COLO829 (cell line): ENCODE data around the gene RNF148.
"Not testable (repeated sequence)": the region's sequence is repeated elsewhere in the genome, so short reads cannot be mapped to it uniquely, and the experiment has no call there.

ENCODE experiments used
- DNase-seq: peaks from one replicate; pipeline ENCODE4 v3.0.0; 2012; ENCODE audit warnings: low spot score

Gene RNF148

DNA sequence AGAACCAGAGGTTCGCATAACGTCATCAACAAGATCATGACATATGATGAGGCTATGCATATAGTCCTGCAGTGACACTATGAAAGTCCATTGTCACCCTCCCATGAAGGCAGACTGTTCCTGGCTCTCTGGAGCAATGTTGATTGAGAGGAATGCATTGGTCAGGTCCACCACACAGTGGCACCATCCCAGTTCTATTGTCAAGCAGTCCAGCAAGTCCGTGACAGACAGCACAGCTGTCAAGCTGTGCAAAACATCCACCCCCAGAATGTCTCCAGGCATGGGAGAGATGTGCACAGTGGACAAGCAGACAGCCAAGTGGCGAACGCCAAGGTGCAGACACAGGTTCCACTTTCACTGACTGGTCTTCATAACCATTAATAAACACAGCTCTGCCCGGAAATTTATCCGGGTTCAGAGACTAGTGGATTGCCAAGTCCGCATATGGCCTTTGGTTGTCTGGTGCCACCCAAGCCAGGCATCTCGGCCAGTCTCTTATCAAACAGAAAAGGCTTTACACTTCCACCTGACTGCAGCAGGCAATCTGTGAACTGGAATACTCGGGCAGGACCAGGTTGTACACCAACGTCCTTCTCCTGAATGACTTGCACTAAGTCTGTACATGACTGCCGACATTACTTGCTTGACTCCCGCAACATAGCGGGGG lies 11.0 kb downstream of the RNF148 start:
- no peak for DNase-seq

DNA sequence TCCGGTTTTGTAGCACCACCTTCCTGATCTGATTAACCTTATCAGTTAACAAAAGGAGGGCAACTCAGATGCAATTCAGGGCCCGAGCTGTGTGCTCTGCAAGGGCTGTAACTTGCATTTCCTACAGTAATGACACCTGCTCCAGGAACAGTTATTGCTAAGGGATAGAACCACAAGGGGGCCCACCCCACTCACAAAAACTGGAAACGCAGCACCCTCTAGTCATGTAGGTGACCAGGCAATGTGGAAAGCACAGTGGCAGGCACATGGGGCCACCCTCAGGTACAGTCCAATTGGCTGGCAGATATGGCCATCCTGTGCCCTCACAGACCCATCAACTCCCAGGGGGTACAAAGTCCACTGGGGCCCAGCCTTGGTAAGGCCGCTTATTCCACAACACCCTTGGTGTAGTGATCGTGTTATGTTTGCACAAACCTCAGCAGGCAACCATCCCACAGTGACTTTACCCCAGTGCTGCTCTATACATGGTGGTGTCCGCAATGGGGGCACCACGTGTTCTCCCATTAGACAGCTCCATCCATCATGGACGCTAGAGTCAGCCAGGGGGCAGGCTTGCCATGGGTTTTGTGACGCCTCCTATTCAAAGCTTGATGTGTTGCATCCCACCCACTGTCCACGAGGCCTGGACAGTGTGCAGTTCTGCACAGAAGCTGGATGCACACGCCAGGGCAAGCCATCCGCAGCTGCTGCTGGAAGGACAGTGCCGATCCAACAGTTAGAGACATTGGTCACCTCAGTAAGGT lies 13.2 kb downstream of the RNF148 start:
- no peak for DNase-seq

- no peak for DNase-seq
Measured at GRCh38 chr7:122688400-122688998, 14.2 kb downstream of the RNF148 start.

DNA sequence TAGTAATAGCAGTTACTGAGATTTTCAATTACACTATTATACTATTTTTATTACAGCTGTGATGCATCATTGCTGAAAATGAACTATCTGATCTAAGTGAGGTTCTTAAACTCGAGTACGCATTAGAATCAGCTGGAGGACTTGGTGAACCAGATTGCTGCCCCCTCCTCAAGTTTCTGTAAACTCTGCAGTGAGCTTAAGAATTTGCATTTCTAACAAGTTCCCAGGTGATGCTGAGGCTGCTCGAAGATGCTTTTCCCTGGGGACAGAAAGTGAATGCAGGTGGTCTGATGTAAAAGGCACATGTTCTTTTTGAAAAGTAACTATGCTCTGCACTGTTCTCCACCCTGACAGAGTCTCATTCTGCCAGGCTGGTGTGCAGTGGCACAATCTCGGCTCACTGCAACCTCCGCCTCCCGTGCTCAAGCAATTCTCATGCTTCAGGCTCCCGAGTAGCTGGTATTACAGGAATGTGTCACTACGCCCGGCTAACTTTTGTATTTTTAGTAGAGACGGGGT lies 16.3 kb downstream of the RNF148 start:
- no peak for DNase-seq

GRCh38 chr7:122684504-122684903 lies 18.2 kb downstream of the RNF148 start:
- DNase-seq: no peak

GRCh38 chr7:122682815-122683550 lies 19.7 kb downstream of the RNF148 start:
- no peak for DNase-seq

- DNase-seq: not testable (repeated sequence)
Measured at GRCh38 chr7:122681186-122681585, 21.5 kb downstream of the RNF148 start.

DNA sequence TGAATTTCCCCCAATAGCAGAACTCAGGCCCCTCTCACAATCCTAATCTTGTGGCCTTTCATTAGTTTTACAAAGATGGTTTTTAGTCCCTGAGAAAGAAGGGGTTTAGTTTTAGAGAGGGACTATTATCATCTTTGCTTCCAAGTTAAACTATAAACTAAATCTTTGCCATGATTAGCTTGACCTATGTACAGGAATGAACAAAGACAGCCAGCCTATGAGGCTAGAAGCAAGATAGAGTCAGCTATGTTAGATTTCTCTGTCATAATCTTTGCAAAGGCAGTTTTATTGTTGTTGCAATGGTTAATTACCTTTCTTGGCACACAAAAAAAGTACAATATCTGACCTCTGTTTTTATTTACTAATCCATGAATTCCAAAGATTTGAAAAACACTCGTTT lies 22.9 kb downstream of the RNF148 start:
- DNase-seq: no peak

DNA sequence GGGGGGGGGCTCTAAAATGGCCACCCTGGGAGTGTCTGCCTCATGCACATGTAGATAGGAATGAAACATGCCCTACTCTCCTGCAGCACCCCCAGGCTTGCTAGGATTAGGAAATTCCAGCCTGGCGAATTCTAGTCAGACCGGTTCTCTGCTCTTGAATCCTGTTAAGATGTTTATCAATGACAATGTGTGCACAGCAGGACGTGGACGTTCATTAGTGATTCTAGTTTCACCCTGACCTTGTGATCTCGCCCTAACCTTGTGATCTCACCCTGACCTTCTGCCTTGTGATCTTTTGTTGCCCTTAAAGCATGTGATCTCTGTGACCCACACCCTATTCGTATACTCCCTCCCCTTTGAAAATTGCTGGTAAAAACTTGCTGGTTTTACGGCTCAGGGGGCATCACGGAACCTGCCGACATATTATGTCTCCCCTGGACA lies 23.4 kb downstream of the RNF148 start:
- not testable (repeated sequence) for DNase-seq

DNA sequence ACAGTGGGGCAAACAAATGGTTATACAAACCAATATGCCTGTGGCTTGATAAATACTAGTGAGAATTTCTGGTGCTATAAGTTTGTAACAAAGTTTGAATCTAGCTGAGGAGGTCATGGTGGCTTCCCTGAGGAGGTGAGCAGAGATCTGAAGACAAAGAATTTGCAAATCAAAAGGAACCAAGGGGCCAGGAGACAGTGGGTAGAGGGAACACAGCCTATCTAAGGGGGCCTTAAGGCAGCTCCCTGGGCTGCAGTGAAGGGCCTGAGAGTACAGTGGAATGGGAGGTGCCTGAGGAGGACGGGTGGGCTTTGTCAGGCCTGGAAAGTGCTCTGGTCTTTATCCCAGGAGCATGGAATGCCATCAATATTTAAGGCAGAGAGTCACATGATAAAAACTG lies 25.6 kb downstream of the RNF148 start:
- DNase-seq: no peak

DNA sequence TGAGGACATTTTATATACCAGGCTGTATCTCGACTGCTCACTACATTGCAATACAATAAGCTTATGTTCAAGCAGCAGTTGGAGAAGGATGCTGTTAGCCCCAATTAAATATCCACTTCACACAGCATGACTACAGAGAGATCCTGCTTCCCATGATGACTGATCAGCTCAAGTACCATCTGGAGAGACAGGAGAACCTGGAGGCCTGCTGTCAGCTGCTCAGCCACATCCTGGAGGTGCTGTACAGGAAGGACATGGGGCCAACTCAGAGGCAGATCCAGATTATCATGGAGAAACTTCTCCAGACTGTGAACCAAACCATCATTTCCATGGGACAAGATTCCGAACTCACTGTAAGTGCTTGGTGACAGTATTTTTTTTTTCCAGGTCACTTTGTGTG lies 26.3 kb downstream of the RNF148 start:
- no peak for DNase-seq

DNA sequence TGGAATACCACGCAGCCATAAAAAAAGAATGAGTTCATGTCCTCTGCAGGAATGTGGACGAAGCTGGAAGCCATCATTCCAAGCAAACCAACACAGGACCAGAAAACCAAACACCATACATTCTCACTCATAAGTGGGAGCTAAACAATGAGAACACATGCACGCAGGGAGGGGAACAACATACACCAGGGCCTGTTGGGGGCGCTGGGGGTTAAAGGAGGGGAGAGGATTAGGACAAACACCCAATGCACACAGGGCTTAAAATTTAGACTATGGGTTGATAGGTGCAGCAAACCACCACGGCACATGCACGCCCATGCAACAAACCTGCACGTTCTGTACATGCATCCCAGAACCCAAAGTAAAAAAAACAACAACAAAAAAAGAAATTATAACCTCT lies 27.1 kb downstream of the RNF148 start:
- no peak for DNase-seq

DNA sequence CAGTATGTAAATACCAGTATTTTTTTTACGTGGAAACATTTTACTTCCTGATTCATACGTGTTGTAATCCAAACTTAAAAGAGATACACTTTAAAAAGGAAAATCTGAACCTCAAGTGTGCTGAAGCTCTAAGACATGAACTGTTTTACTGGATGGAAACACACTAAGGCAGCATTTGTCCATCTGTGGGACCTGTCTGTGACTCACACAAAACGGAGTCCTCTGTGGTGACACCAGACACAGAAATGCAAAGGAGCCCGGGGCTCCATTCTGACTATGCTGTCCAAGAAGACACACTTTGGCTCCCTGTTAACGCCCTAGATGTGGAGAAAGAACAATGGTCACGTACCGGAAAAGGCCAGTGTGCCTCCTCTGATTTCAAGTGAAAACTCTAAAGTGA lies 27.7 kb downstream of the RNF148 start:
- DNase-seq: no peak

DNA sequence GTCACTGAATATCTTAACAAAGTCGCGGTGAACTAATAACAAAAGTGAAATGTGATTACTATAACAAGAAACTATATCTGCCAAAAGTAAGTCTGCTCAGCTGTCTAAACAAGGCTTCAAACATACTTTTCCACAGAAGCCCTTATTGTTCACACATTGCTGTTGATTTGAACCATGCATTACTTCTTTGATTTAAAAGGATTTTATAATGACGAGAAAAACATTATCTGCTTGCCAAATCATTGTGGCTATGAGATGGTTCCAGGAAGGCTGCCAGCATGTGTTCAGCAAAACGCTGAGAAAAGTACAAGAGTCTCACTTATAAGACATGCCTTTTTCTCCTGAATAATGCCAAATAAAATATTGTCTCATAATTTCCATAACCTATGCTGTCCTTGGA lies 28.2 kb downstream of the RNF148 start:
- peak; percentile 67 for DNase-seq

DNA sequence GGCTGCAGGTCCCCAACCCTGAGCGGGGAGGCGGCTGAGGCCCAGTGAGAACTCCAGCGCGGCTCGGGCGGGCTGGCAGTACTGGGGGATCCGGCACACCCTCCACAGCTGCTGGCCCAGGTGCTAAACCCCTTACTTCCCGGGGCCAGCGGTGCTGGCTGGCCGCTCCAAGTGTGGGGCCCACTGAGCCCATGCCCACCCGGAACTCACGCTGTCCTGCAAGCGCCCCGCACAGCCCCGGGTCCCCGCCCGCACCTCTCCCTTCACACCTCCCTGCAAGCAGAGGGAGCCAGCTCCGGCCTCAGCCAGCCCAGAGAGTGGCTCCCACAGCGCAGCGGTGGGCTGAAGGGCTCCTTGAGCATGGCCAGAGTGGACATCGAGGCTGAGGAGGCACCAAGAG lies 28.8 kb downstream of the RNF148 start:
- DNase-seq: no peak

DNA sequence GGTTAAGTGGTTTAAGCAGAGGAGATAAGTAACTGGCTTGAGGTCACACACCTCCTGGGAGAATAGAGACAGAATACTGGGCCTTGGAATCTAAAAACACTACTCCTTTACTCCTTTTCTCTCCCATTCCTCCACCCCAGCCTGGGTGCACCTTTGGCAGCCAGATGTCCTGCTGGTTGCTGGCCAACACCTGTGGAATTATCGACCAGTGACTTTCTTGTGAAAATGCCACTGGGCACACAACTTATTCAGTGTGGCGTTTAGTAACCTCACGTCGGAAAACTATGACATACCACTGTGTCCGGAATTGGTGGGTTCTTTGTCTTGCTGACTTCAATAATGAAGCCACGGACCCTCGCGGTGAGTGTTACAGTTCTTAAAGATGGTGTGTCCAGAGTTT lies 30.2 kb downstream of the RNF148 start:
- no peak for DNase-seq

DNA sequence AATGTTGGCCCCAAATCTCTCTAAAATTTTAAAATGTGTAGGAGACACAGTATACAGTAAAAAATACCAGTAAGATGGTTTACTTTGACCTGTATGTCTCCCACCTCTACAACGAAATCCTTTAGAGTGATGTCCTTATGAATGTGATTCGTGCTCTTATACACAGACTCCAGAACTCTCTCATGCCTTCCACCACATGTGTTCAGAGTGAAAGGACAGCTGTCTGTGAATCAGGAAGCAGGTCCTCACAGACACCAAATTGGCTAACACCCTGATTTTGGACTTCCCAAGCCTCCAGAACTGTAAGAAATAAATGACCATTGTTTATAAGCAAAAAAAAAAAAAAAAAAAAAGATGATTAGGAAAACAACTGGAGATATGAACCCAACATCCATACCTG lies 39.0 kb downstream of the RNF148 start:
- DNase-seq: no peak

DNA sequence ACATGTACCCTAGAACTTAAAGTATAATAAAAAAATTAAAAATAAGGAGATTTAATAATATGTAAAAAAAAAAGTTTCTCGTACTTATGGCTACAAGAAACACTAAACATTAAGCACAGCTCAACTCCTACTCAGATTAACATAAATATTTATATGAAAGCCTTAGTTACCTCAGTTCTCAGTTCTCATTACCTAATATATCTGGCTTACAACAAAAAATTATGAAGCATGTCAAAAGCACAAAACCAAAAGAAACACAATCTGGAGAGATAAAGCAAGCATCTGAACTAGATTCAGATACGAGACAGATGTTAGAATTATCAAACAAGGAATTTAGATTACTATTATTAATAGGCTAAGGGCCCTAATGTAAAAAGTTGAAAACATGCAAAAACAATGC lies 43.9 kb downstream of the RNF148 start:
- no peak for DNase-seq

DNA sequence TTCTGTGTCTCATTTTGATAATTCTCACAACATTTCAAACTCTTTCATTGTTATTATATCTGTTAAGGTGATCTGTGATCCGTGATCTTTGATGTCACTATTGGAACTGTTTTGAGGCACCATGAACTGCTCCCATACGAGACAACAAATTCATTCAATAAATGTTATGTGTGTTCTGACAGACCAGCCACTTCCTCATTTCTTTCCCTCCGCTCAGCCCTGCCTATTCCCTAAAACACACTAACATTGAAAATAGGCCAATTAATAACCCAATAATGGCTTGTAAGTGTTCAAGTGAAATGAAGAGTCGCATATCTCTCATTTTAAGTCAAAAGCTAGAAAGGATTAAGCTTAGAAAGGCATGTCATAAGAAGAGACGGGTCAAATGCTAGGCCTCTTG lies 49.0 kb downstream of the RNF148 start:
- no peak for DNase-seq

DNA sequence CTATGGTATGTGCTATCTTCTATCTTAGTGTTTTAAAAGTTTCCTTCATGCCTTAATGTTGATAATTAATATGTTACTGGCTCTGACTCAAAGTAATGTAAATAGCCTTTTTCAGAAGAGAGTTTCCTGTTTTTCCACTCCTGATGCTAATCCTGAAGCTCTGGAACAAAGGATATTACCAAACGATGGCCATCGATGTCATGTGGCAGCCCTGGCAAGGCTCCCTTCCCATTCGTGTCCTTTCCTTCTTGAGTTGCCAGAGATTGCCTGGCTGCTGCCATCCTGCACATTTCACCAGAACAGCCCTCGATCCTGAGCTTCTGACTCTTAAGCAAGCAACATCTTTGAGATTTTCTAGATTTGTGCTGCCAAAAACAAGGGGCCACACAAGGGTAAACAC lies 49.8 kb downstream of the RNF148 start:
- DNase-seq: no peak
